GM12878 (cell line): ENCODE results near the gene RNF167. TPM values are rescaled to one million over a fixed set of nuclear protein-coding genes. Genes with fewer than 3 reads are reported as not detected.

ENCODE experiments used
- ATF3 ChIP-seq: IDR thresholded peaks from 2 replicates; pipeline ENCODE4 v1.6.1; 2011; ENCODE audit warnings: low read depth, mild to moderate bottlenecking, low read length, moderate library complexity, borderline replicate concordance; ENCODE audit errors: extremely low read depth
- CBFB ChIP-seq: IDR thresholded peaks from 2 replicates; pipeline ENCODE4 v1.6.1; 2016; ENCODE audit warnings: antibody characterized with exemption, low read depth
- CEBPZ ChIP-seq: fragments of 150-350 bp; IDR thresholded peaks from 2 replicates; pipeline ENCODE4 v1.6.1; 2016; ENCODE audit warnings: low read depth, low read length
- CHD1 ChIP-seq: IDR thresholded peaks from 2 replicates; pipeline ENCODE4 v1.6.1; 2012; ENCODE audit warnings: low read depth, low read length, improper control_type of control experiment
- DPF2 ChIP-seq: fragments of 450-650 bp; IDR thresholded peaks from 2 replicates; pipeline ENCODE4 v1.6.1; 2017; ENCODE audit warnings: mild to moderate bottlenecking
- E2F8 ChIP-seq: fragments of 450-650 bp; IDR thresholded peaks from 2 replicates; pipeline ENCODE4 v1.6.1; 2018; ENCODE audit warnings: mild to moderate bottlenecking, low read depth, moderate library complexity; ENCODE audit not compliant: partially characterized antibody
- JUNB ChIP-seq: IDR thresholded peaks from 2 replicates; pipeline ENCODE4 v1.6.1; 2016; ENCODE audit warnings: antibody characterized with exemption, mild to moderate bottlenecking
- MEF2B ChIP-seq: fragments of 450-650 bp; IDR thresholded peaks from 2 replicates; pipeline ENCODE4 v1.6.1; 2018; ENCODE audit warnings: mild to moderate bottlenecking, moderate library complexity; ENCODE audit not compliant: partially characterized antibody, poor library complexity, severe bottlenecking
- MTA3 ChIP-seq: IDR thresholded peaks from 2 replicates; pipeline ENCODE4 v1.6.1; 2012; ENCODE audit warnings: low read length, inconsistent platforms, borderline replicate concordance
- PAX5 ChIP-seq: IDR thresholded peaks from 2 replicates; pipeline ENCODE4 v1.6.1; 2011; ENCODE audit warnings: low read depth, low read length, borderline replicate concordance
- POU2F2 ChIP-seq: IDR thresholded peaks from 3 replicates; pipeline ENCODE4 v1.6.1; 2011; ENCODE audit warnings: low read depth, mild to moderate bottlenecking, low read length, borderline replicate concordance
- RBBP5 ChIP-seq: fragments of 200-600 bp; sonication (generic); conservative IDR thresholded peaks from 2 replicates; pipeline ENCODE4 v1.6.1; 2016
- ZNF217 ChIP-seq: fragments of 450-650 bp; IDR thresholded peaks from 2 replicates; pipeline ENCODE4 v1.6.1; 2017; ENCODE audit warnings: antibody characterized with exemption, mild to moderate bottlenecking
- ZNF592 ChIP-seq: fragments of 450-650 bp; IDR thresholded peaks from 2 replicates; pipeline ENCODE4 v1.6.1; 2017; ENCODE audit warnings: mild to moderate bottlenecking, moderate library complexity
- polyA plus RNA-seq, 11 experiments: library from polyadenylated mRNA; depleted of rRNA in 4 of 11; unstranded in 6 of 11; stranded (reverse) in 5 of 11; fragments of >200 nt; fragmentation: Nextera tagmentation in 4 of 11; fragmentation: Illumina TruSeq in 1 of 11; extraction: Ambion mirVana in 4 of 11; extraction: Trizol in 1 of 11; gene quantifications; 1 replicate in 1 of 11; 2 replicates in 10 of 11; pipeline versions ENCODE4 v1.2.1 to v1.2.3, GENCODE V29; 2011 to 2016; ENCODE audit warnings: inconsistent platforms in 2 of 11, missing spikeins in 2 of 11, low read depth in 1 of 11
- total RNA-seq, 4 experiments: library from RNA; depleted of rRNA in 3 of 4; stranded (reverse); fragments of >200 nt in 3 of 4; fragmentation: Illumina TruSeq in 1 of 4; extraction: Trizol in 1 of 4; gene quantifications; 2 replicates each; pipeline versions ENCODE4 v1.2.1 to v1.2.3, GENCODE V29; 2013 to 2021

Gene RNF167
- total and polyA plus RNA-seq, 10 of the 15 experiments (the other 5 are each of a cell fraction or from before 2014, with no cell fraction given) = 33.6 to 147 (median 57.6) TPM

GRCh38 chr17:4966844-4967538 is 26.9 kb downstream of the RNF167 start (continued):
- TF ChIP-seq PAX5 (peak; percentile 8; the same call in 1 of the 2 replicates), E2F8 (no peak), ZNF217 (no peak), RBBP5 (no peak), POU2F2 (no peak), CEBPZ (peak; percentile 98), CHD1 (0 out of 2 replicates have a peak, but pooled peaks have one; percentile 60), MTA3 (no peak), MEF2B (no peak), ATF3 (no peak), CBFB (0 out of 2 replicates have a peak, but pooled peaks have one; percentile 31), ZNF592 (no peak), DPF2 (peak; percentile 97), JUNB (no peak)
